Measurements from ENCODE around the gene USP34. TPM values are rescaled to one million over a fixed set of nuclear protein-coding genes. Genes with fewer than 3 reads are reported as not detected.
"Not testable (repeated sequence)": the region's sequence is repeated elsewhere in the genome, so short reads cannot be mapped to it uniquely, and the experiment has no call there.

The USP34 gene
- total RNA-seq, 1 experiment from 2014 or later: 89.4 TPM

DNA sequence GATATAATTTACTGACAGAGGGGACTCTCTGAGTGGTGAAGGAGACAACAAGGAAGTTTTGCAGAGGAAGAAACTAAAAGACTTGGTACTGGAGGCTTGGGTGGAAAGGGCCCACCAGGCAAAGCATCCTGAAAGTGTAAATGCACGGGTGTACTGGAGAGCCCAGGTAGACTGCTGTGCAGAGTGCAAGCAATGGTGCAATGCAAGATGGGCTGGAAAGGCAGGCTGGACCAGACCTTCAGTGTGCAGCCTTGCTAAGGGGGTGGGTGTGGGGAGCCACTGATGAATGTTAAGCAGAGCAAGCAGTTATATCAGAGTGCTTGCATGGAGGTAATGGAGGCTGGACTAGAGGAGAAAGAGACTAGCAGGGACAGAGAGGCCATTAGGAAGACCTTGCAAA lies 298.2 kb downstream of the USP34 start:
- intact Hi-C loops (cut with micrococcal nuclease; ENCODE audit: unreplicated experiment): no loop called here
- no peak overlapping the region for H3K27ac Mint-ChIP-seq (ENCODE audit: unreplicated experiment)
- BruUV-seq (replicated peaks): no TSS peak
- no peak for DNase-seq
- H3K4me3 Mint-ChIP-seq (ENCODE audit: low read depth, unreplicated experiment): no peak overlapping the region
- CTCF ChIA-PET: no interaction called here
- H3K27me3 Mint-ChIP-seq (ENCODE audit: unreplicated experiment): no peaks in the 10 kb centered on the region
- peaks cover 8% of the 10 kb centered on the region for H3K4me1 Mint-ChIP-seq (ENCODE audit: low read depth, unreplicated experiment)
- peaks cover 18% of the 10 kb centered on the region for H3K36me3 Mint-ChIP-seq (ENCODE audit: insufficient read depth, unreplicated experiment)
- TF ChIP-seq, protein P1, sequence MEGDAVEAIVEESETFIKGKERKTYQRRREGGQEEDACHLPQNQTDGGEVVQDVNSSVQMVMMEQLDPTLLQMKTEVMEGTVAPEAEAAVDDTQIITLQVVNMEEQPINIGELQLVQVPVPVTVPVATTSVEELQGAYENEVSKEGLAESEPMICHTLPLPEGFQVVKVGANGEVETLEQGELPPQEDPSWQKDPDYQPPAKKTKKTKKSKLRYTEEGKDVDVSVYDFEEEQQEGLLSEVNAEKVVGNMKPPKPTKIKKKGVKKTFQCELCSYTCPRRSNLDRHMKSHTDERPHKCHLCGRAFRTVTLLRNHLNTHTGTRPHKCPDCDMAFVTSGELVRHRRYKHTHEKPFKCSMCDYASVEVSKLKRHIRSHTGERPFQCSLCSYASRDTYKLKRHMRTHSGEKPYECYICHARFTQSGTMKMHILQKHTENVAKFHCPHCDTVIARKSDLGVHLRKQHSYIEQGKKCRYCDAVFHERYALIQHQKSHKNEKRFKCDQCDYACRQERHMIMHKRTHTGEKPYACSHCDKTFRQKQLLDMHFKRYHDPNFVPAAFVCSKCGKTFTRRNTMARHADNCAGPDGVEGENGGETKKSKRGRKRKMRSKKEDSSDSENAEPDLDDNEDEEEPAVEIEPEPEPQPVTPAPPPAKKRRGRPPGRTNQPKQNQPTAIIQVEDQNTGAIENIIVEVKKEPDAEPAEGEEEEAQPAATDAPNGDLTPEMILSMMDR (IDR thresholded peaks at IDR 0.05; ENCODE audit: unreplicated experiment): no peak
- H3K9me3 Mint-ChIP-seq (ENCODE audit: low read depth, unreplicated experiment): no peaks in the 10 kb centered on the region

DNA sequence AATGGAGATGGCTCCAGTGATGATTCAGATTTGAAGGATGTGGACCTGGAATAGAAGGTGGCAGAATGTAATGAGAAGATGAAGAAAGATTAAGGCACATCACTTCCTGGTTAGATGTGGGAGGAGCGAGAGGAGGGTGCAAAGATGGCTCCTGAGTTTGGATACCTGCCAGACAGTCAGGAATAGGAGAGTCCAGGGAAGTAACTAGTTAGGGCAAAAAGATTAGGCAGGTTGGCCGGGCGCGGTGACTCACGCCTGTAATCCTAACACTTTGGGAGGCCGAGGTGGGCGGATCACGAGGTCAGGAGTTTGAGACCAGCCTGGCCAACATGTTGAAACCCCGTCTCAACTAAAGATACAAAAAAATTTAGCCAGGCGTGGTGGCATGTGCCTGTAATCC lies 303.3 kb downstream of the USP34 start:
- H3K4me3 Mint-ChIP-seq (ENCODE audit: low read depth, unreplicated experiment): no peak overlapping the region
- H3K27ac Mint-ChIP-seq (ENCODE audit: unreplicated experiment): no peak overlapping the region
- BruUV-seq (replicated peaks): no TSS peak
- no peaks in the 10 kb centered on the region for H3K4me1 Mint-ChIP-seq (ENCODE audit: low read depth, unreplicated experiment)
- DNase-seq: no peak
- H3K9me3 Mint-ChIP-seq (ENCODE audit: low read depth, unreplicated experiment): no peaks in the 10 kb centered on the region
- TF ChIP-seq, protein P1 (IDR thresholded peaks at IDR 0.05; ENCODE audit: unreplicated experiment): no peak
- H3K27me3 Mint-ChIP-seq (ENCODE audit: unreplicated experiment): no peaks in the 10 kb centered on the region
- peaks cover 18% of the 10 kb centered on the region for H3K36me3 Mint-ChIP-seq (ENCODE audit: insufficient read depth, unreplicated experiment)
- intact Hi-C loops (cut with micrococcal nuclease; ENCODE audit: unreplicated experiment): no loop called here
- CTCF ChIA-PET: interaction anchor here (0.6 to 0.7 kb wide), 2 partner anchors 597 to 1303 kb away, joined by 3 read pairs; no protein-coding TSS in a partner anchor

DNA sequence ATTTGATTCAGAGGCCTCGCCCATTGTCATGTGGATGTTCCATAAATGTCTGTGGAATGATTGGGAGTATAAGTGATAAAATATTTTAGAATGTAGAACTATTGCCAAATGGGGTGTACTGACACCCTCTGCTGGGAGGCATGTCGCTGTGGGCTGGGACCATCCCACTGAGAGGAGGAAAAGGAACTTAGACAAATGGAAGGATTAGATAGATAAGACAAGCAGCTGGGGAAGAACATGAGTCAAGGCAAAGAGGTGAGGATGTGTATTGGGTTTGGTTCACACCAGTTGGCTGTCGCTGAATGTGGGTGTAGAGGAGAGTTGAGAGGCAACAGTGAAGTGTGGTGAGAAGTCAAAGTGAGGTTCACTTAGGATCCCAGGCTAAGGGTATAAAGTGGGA lies 304.9 kb downstream of the USP34 start:
- Mint-ChIP-seq H3K9me3 (ENCODE audit: low read depth, unreplicated experiment) (no peaks in the 10 kb centered on the region), H3K4me3 (ENCODE audit: low read depth, unreplicated experiment) (no peak overlapping the region), H3K27ac (ENCODE audit: unreplicated experiment) (no peak overlapping the region), H3K36me3 (ENCODE audit: insufficient read depth, unreplicated experiment) (peaks cover 18% of the 10 kb centered on the region), H3K4me1 (ENCODE audit: low read depth, unreplicated experiment) (no peaks in the 10 kb centered on the region), H3K27me3 (ENCODE audit: unreplicated experiment) (no peaks in the 10 kb centered on the region)
- no TSS peak for BruUV-seq (replicated peaks)
- CTCF ChIA-PET: no interaction called here
- TF ChIP-seq, protein P1 (IDR thresholded peaks at IDR 0.05; ENCODE audit: unreplicated experiment): no peak
- no peak for DNase-seq
- intact Hi-C loops (cut with micrococcal nuclease; ENCODE audit: unreplicated experiment): no loop called here

DNA sequence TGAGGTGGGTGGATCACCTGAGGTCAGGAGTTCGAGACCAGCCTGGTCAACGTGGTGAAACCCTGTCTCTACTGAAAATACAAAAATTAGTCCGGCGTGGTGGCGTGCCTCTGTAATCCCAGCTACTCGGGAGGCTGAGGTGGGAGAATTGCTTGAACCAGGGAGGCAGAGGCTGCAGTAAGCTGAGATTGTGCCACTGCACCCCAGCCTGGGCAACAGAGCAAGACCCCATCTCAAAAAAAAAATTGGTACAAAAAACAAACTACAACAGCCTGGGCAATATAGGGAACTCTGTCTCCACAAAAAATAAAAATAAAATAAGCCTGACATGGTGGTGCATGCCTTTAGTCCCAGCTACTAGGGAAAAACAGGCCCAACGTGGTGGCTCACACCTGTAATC lies 305.8 kb downstream of the USP34 start:
- H3K27ac Mint-ChIP-seq (ENCODE audit: unreplicated experiment); BruUV-seq (replicated peaks); H3K9me3 Mint-ChIP-seq (ENCODE audit: low read depth, unreplicated experiment); H3K4me3 Mint-ChIP-seq (ENCODE audit: low read depth, unreplicated experiment); H3K27me3 Mint-ChIP-seq (ENCODE audit: unreplicated experiment); CTCF ChIA-PET; intact Hi-C loops (cut with micrococcal nuclease; ENCODE audit: unreplicated experiment); DNase-seq; H3K4me1 Mint-ChIP-seq (ENCODE audit: low read depth, unreplicated experiment): not testable (repeated sequence)
- H3K36me3 Mint-ChIP-seq (ENCODE audit: insufficient read depth, unreplicated experiment): peaks cover 23% of the 10 kb centered on the region

DNA sequence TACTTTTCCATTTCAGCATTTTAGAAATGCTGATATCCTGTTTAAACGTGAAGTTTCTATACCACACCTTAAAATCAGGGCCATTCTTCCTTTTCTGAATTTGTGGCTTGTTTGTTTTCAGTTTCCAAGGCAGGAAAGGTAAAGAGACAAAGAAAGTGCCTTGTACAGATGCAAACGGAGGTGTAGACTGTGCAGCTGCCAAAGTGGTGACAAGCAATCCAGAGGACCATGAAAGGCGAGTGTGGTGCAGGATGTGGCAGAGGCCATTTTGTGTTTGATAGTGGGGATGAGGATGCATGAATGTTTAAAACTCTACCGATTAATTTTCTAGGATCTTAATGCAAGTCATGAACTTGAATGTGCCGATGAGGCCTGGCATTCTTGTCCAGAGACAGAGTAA lies 308.2 kb downstream of the USP34 start:
- TF ChIP-seq, protein P1 (IDR thresholded peaks at IDR 0.05; ENCODE audit: unreplicated experiment): no peak
- H3K4me3 Mint-ChIP-seq (ENCODE audit: low read depth, unreplicated experiment): no peak overlapping the region
- H3K9me3 Mint-ChIP-seq (ENCODE audit: low read depth, unreplicated experiment): peaks cover 5% of the 10 kb centered on the region
- no peaks in the 10 kb centered on the region for H3K27me3 Mint-ChIP-seq (ENCODE audit: unreplicated experiment)
- H3K4me1 Mint-ChIP-seq (ENCODE audit: low read depth, unreplicated experiment): no peaks in the 10 kb centered on the region
- no TSS peak for BruUV-seq (replicated peaks)
- CTCF ChIA-PET: no interaction called here
- H3K36me3 Mint-ChIP-seq (ENCODE audit: insufficient read depth, unreplicated experiment): peaks cover 22% of the 10 kb centered on the region
- no peak for DNase-seq
- H3K27ac Mint-ChIP-seq (ENCODE audit: unreplicated experiment): no peak overlapping the region
- intact Hi-C loops (cut with micrococcal nuclease; ENCODE audit: unreplicated experiment): no loop called here
